ENCODE data around the gene TMTC1.

GRCh38 chr12:29610473-29611170 lies 173.1 kb downstream of the TMTC1 start:
- no peak for TF ChIP-seq CTCF (IDR thresholded peaks at IDR 0.05)
- TF ChIP-seq POLR2A (IDR thresholded peaks at IDR 0.05) = no peak

Data from heart left ventricle (tissue), 13 donors.